Astrocyte (in vitro differentiated cells and primary cell): ENCODE data around the gene TRAF3IP3. TPM values are rescaled to one million over a fixed set of nuclear protein-coding genes. Genes with fewer than 3 reads are reported as not detected.

Experiments used
- DNase-seq: peaks from one replicate; pipeline ENCODE4 v3.0.0-alpha.2; 2010; ENCODE audit warnings: low read depth
- FAIRE-seq: peaks from 2 replicates; lab custom pipeline; 2011; peaks lifted over from hg19 to GRCh38; lab: Jason Lieb, UNC
- H2AFZ ChIP-seq: 2 replicates; pipeline ENCODE4 v1.6.0; 2012; ENCODE audit warnings: low read depth, low read length, inconsistent platforms
- H3K27ac ChIP-seq: 2 replicates; pipeline ENCODE4 v1.5.1; 2011; ENCODE audit warnings: low read depth, low read length, inconsistent platforms
- H3K27me3 ChIP-seq: 2 replicates; pipeline ENCODE4 v1.6.0; 2011; ENCODE audit warnings: low read length, inconsistent platforms; ENCODE audit not compliant: insufficient read depth
- H3K36me3 ChIP-seq: 2 replicates; pipeline ENCODE4 v1.5.1; 2011; ENCODE audit warnings: low read length, inconsistent platforms; ENCODE audit not compliant: insufficient read depth
- H3K4me1 ChIP-seq: 2 replicates; pipeline ENCODE4 v1.5.1; 2011; ENCODE audit warnings: low read length, inconsistent platforms; ENCODE audit not compliant: insufficient read depth
- H3K4me2 ChIP-seq: 2 replicates; pipeline ENCODE4 v1.6.0; 2012; ENCODE audit warnings: low read length, inconsistent platforms
- H3K4me3 ChIP-seq: 2 replicates; pipeline ENCODE4 v1.5.1; 2011; ENCODE audit warnings: low read depth, mild to moderate bottlenecking, low read length, inconsistent platforms; ENCODE audit not compliant: insufficient read depth
- H3K79me2 ChIP-seq: 2 replicates; pipeline ENCODE4 v1.6.0; 2012; ENCODE audit warnings: mild to moderate bottlenecking, low read length, inconsistent platforms; ENCODE audit not compliant: insufficient read depth
- H3K9ac ChIP-seq: 2 replicates; pipeline ENCODE4 v1.6.0; 2012; ENCODE audit warnings: mild to moderate bottlenecking, low read length, inconsistent platforms
- H3K9me3 ChIP-seq: 2 replicates; pipeline ENCODE4 v1.5.1; 2012; ENCODE audit warnings: low read depth, mild to moderate bottlenecking, low read length, inconsistent platforms; ENCODE audit not compliant: insufficient read depth
- H4K20me1 ChIP-seq: 2 replicates; pipeline ENCODE4 v1.6.0; 2012; ENCODE audit warnings: low read length, inconsistent platforms; ENCODE audit not compliant: insufficient read depth
- H3K27ac Mint-ChIP-seq: one replicate; pipeline ENCODE4 v1.8.0; 2021; ENCODE audit warnings: mild to moderate bottlenecking, mixed read lengths; ENCODE audit not compliant: unreplicated experiment
- H3K27me3 Mint-ChIP-seq: one replicate; pipeline ENCODE4 v1.8.0; 2021; ENCODE audit warnings: low read depth, mixed read lengths; ENCODE audit not compliant: unreplicated experiment
- H3K36me3 Mint-ChIP-seq: one replicate; pipeline ENCODE4 v1.8.0; 2021; ENCODE audit warnings: low read depth, mixed read lengths; ENCODE audit not compliant: unreplicated experiment
- H3K4me1 Mint-ChIP-seq: one replicate; pipeline ENCODE4 v1.8.0; 2021; ENCODE audit warnings: low read depth, mixed read lengths; ENCODE audit not compliant: unreplicated experiment
- H3K4me3 Mint-ChIP-seq: one replicate; pipeline ENCODE4 v1.8.0; 2021; ENCODE audit warnings: mild to moderate bottlenecking, moderate library complexity, mixed read lengths; ENCODE audit not compliant: unreplicated experiment
- H3K9me3 Mint-ChIP-seq: one replicate; pipeline ENCODE4 v1.8.0; 2021; ENCODE audit warnings: mild to moderate bottlenecking, mixed read lengths; ENCODE audit not compliant: unreplicated experiment
- CTCF ChIP-seq: IDR thresholded peaks from 2 replicates; pipeline ENCODE4 v1.5.1; 2011; ENCODE audit warnings: low read depth, mild to moderate bottlenecking, inconsistent platforms, low read length, moderate library complexity; ENCODE audit not compliant: insufficient read depth
- EZH2 ChIP-seq: IDR thresholded peaks from 2 replicates; pipeline ENCODE4 v1.6.1; 2012; ENCODE audit warnings: mild to moderate bottlenecking, low read length, inconsistent platforms; ENCODE audit not compliant: insufficient read depth
- total RNA-seq: library from RNA; stranded (reverse); gene quantifications from 2 replicates; pipeline ENCODE4 v1.2.1, GENCODE V29; 2021

Gene TRAF3IP3
- total RNA-seq, 1 donor from 2014 or later = not detected

GRCh38 chr1:209807509-209807908 is 51.7 kb downstream of the TRAF3IP3 start:
- H3K36me3 ChIP-seq = no peaks in the 10 kb centered on the region
- TF ChIP-seq EZH2 = no peak
- no peak for FAIRE-seq
- peaks cover 2% of the 10 kb centered on the region for H3K36me3 Mint-ChIP-seq
- H2AFZ ChIP-seq = no peak overlapping the region
- H3K9ac ChIP-seq = no peak overlapping the region
- no peak overlapping the region for H3K4me3 Mint-ChIP-seq
- H3K27ac Mint-ChIP-seq = peak overlapping the region; percentile 86
- DNase-seq = no peak
- peaks cover 25% of the 10 kb centered on the region for H3K4me1 ChIP-seq
- peak overlapping the region; percentile 60 for H3K4me2 ChIP-seq
- H3K79me2 ChIP-seq = no peaks in the 10 kb centered on the region
- no peaks in the 10 kb centered on the region for H3K9me3 Mint-ChIP-seq
- no peaks in the 10 kb centered on the region for H4K20me1 ChIP-seq
- no peaks in the 10 kb centered on the region for H3K27me3 ChIP-seq
- peak overlapping the region; percentile 36 for H3K27ac ChIP-seq
- H3K4me3 ChIP-seq = no peak overlapping the region
- peaks cover 29% of the 10 kb centered on the region for H3K4me1 Mint-ChIP-seq
- H3K27me3 Mint-ChIP-seq = no peaks in the 10 kb centered on the region
- H3K9me3 ChIP-seq = no peaks in the 10 kb centered on the region

- Mint-ChIP-seq H3K4me1 (peaks cover 29% of the 10 kb centered on the region), H3K36me3 (peaks cover 2% of the 10 kb centered on the region), H3K4me3 (no peak overlapping the region), H3K27ac (peak overlapping the region; percentile 86), H3K27me3 (no peaks in the 10 kb centered on the region), H3K9me3 (no peaks in the 10 kb centered on the region)
- Histone ChIP-seq H3K27me3 (no peaks in the 10 kb centered on the region), H3K9ac (no peak overlapping the region), H3K9me3 (no peaks in the 10 kb centered on the region), H3K79me2 (no peaks in the 10 kb centered on the region), H3K4me2 (peak overlapping the region; percentile 60), H3K27ac (peak overlapping the region; percentile 36), H3K36me3 (no peaks in the 10 kb centered on the region), H3K4me3 (no peak overlapping the region), H2AFZ (no peak overlapping the region), H3K4me1 (peaks cover 25% of the 10 kb centered on the region), H4K20me1 (no peaks in the 10 kb centered on the region)
- DNase-seq (peak; percentile 91), FAIRE-seq (peak; percentile 63)
- TF ChIP-seq CTCF (no peak), EZH2 (no peak)
Observed at GRCh38 chr1:209808059-209808581, 52.3 kb downstream of the TRAF3IP3 start.

- Histone ChIP-seq H2AFZ (no peak overlapping the region), H3K4me2 (no peak overlapping the region), H3K27ac (no peak overlapping the region), H3K4me1 (peaks cover 25% of the 10 kb centered on the region), H3K9me3 (no peaks in the 10 kb centered on the region), H3K36me3 (no peaks in the 10 kb centered on the region), H4K20me1 (no peaks in the 10 kb centered on the region), H3K27me3 (no peaks in the 10 kb centered on the region), H3K9ac (no peak overlapping the region), H3K4me3 (no peak overlapping the region), H3K79me2 (no peaks in the 10 kb centered on the region)
- H3K27me3 Mint-ChIP-seq = no peaks in the 10 kb centered on the region
- FAIRE-seq = no peak
- peak overlapping the region; percentile 20 for H3K4me3 Mint-ChIP-seq
- H3K27ac Mint-ChIP-seq = peak overlapping the region; percentile 27
- peaks cover 2% of the 10 kb centered on the region for H3K36me3 Mint-ChIP-seq
- TF ChIP-seq CTCF = no peak
- TF ChIP-seq EZH2 = no peak
- peaks cover 26% of the 10 kb centered on the region for H3K4me1 Mint-ChIP-seq
- H3K9me3 Mint-ChIP-seq = no peaks in the 10 kb centered on the region
- no peak for DNase-seq
Observed at GRCh38 chr1:209809611-209810010, 53.8 kb downstream of the TRAF3IP3 start.
